AG09319 (cell line): ENCODE measurements around the gene CMIP.

Experiments used
- DNase-seq: peaks from one replicate; pipeline ENCODE4 v3.0.0-alpha.2; 2010; ENCODE audit warnings: low read depth; ENCODE audit errors: extremely low read depth
- CTCF ChIP-seq: IDR thresholded peaks from 2 replicates; pipeline ENCODE4 v1.5.1; 2011; ENCODE audit warnings: low read depth, mild to moderate bottlenecking, inconsistent platforms, low read length, moderate library complexity

The CMIP gene

GRCh38 chr16:81471882-81472281 lies 27.3 kb downstream of the CMIP start:
- DNase-seq, result no peak
- TF ChIP-seq CTCF, result no peak

GRCh38 chr16:81472391-81472790 lies 27.8 kb downstream of the CMIP start:
- no peak for TF ChIP-seq CTCF
- DNase-seq, result no peak

- DNase-seq, result no peak
- TF ChIP-seq CTCF, result no peak
Measured at GRCh38 chr16:81473066-81473488, 28.5 kb downstream of the CMIP start.

- DNase-seq, result no peak
- TF ChIP-seq CTCF, result no peak
Measured at GRCh38 chr16:81473558-81473957, 28.9 kb downstream of the CMIP start.

GRCh38 chr16:81473969-81474959 lies 29.7 kb downstream of the CMIP start:
- no peak for DNase-seq
- TF ChIP-seq CTCF, result no peak

- DNase-seq, result no peak
- no peak for TF ChIP-seq CTCF
Measured at GRCh38 chr16:81477697-81478693, 33.4 kb downstream of the CMIP start.
